HG03521 (cell line): ENCODE results near the gene OR2G3.

Experiments
- ATAC-seq: cut with Tn5 transposase; IDR thresholded peaks from one replicate; pipeline ENCODE4 v1.9.1; 2021; ENCODE audit warnings: mild to moderate bottlenecking, moderate library complexity; ENCODE audit not compliant: unreplicated experiment

Gene OR2G3

DNA sequence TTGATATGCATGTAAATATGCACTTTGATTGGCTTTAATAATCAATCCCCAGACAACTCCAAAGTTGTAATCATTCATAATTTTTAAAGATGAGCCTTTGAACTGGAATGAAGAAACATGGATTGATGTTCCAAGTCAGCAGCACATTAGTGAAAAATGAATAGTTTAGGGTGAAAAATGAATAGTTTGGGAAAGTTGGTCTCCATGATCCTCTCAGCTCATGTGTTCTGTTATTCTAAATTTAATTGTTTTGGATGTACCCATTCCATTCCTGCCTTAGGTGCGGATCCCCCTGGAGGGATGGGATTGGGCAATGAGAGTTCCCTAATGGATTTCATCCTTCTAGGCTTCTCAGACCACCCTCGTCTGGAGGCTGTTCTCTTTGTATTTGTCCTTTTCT lies at the start of gene OR2G3:
TSS of gene OR2G3 (plus strand) at position 301 of the 400 bp plus-strand sequence. CDS start at position 301, 0 bp downstream.
- no peak for ATAC-seq

DNA sequence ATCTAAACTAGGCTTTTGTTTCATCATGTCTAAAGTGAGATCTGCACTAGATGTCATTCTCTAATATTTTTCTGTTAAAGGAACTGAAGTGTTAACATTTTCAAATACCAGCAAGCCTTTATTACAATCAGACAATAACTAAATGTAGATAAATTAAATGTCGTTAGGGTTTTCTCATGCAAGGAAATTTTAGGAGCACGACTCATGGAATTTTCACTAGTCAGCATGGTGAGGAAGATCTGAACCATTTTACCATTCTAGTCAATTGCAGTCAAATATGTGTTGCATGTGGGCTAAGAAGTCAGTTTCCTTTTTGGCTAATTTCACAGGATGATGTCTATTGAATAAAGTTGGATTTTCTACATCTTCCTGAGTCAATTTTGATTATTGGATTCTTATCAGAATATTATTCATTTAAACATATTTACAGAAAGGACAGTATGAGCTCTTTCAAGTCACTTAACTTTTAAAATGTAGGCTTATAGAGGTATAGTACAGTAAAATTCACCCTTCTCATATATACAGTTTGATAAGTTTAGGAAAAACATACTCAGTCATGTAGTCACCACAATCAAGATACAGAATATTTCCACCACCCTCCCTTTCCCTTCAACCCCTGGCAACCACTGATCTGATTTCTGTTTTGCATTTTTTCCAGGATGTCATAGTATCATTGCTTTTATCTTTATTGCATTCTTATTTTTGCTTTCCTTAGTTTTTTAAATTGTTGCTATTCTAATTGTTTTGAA lies 47.3 kb upstream of the OR2G3 start:
- no peak for ATAC-seq

DNA sequence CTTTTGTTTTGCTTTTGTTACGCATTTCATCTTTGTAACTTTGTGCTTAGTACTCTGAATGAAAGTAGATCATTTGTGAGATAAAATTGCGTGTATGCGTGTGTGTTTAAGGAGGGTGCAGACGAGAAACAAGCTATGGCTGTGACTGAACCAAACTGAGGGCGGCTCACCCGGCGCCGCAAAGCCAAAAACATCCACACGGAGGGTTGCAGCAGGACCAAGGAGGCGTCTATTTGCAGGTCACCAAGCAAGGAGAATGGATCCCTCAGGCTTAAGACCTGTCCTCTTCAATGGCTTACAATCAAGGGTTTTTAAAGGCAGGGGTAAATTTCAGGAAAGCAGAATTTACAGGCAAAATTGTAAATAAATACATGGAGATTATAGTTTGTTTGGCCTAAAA lies 43.7 kb upstream of the OR2G3 start:
- no peak for ATAC-seq

DNA sequence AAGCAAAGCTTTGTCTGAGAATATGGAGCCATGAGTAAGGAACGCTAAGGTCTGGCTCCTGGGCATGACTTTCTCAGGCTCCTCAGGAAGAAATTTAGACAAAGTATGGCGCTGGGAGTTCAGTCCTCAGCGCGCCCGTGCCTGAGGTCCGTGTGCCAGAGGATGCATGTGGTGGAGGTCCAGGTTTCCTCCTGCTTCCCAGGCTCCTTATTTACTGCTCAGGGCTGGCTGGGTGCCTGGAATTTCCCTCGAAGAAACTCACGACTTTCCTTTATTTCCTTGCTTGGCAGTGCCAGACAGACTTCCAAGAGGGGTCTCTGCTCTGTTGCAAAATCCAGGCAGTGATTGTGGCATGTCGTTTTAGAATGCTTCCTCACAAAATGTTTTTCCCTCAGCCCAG lies 43.2 kb upstream of the OR2G3 start:
- ATAC-seq, result no peak

DNA sequence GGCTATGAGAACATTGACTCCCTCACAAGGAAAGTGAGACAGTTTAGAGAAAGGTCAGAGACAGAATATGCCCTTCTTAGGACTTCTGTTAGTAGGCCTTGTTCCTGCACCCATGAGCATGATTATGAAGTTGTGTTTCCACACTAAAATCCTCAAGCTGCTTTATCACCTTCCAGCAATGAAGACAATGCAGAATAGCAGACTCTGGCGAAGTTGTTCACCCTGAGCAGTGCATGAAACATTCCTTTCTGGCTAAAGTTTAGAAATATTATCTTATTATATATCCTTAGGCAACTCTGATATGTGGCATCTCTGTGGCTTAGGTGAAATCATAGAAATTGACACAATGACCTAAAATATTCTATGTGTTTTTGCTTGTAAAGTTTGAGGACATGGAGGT lies 31.1 kb upstream of the OR2G3 start:
- ATAC-seq, result no peak

DNA sequence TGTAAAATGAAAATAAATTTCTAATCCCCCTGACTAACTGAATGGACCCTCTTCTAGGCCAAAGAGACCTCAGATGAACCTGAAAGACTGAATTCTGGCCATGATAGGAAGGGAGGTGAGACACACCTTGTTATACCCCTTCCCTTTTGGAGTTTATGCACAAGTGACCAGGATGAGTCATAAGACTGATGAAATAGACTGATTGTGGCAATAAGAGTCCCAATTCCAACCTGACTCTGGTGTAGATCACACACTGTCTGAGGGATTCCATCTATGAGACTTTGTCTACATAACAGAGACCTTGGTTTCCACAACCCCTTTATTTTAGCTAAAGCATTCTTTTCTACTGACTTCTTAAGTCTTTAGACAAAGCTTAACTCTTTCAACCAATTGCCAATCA lies 30.7 kb upstream of the OR2G3 start:
- no peak for ATAC-seq

DNA sequence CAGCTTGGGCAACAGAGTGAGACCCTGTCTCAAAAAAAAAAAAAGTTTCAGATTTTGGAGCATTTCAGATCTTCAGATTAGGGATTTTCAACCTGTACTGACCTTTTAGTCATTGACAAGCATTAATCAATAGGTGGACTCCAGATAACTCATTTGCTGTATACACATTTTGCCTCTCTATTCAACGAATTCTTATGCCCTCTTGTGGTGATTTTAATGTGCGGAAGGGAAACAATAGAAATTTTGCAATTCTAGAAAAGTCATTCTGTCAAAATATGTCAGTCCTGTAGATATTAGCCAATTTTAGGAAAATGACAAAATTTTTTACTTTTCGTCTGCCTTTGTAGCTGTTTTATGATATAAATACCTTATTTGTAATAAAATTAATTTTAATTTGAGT lies 28.9 kb upstream of the OR2G3 start:
- no peak for ATAC-seq

DNA sequence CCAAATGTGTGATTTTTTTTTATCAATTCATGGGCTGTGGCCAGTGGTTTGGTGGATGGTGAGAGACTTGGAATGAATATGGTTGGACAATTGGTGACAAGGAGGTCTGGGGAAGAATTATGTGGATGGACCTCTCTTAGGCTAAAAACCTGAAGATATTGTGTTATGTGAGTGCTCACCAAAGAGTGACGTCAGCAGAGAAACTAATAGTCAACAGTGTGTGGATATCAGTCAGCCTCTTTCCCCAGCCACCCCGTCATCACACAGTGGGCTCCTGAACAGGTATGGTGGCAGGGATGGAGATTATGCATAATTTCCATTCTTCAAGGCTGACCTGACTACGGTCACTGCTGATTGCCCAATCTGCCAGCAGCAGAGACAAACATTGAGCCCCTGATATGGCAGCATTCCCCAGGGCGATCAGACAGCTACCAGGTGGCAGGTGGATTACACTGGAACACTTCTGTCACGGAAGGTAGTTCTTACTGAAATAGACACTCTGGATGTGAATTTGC lies 26.4 kb upstream of the OR2G3 start:
- ATAC-seq, result no peak

DNA sequence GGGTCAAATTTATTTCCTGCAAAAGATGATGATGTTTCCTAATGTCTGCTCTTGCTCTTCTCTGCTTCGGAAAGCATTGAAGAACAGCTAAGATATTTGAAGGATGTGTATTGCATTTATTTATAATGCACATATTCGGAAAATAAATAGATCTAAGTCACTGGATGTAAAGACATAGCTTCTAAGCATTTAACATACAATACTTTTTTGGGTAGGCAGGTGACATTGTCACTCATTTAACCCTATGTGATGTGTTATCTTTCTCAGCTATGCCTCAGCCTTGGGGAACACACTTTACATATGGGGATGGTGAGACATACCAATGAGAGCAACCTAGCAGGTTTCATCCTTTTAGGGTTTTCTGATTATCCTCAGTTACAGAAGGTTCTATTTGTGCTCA lies 17.3 kb upstream of the OR2G3 start, which contains the start of gene OR2G2:
TSS of gene OR2G2 (plus strand) at position 301 of the 400 bp plus-strand sequence. CDS start at position 301, 0 bp downstream.
- ATAC-seq, result no peak

DNA sequence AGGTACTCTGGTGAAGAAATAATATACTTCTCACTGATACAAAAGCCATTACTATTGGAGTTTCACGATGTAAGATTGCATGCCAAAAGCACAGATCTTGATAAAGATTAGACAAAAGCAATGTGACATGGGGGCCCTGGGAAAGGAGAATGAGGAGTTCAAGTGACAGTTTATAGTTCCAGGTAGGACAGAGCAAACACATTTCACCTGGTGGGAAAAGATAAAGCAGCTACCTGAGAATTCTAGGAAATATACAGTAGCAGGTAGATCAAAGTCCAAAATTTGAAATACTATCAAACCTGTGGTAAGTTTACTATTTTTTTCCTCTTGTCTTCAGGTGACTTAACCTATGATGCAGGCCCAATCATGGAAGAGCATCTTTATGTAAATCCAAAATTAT lies 8.0 kb downstream of the OR2G3 start:
- ATAC-seq, result no peak

DNA sequence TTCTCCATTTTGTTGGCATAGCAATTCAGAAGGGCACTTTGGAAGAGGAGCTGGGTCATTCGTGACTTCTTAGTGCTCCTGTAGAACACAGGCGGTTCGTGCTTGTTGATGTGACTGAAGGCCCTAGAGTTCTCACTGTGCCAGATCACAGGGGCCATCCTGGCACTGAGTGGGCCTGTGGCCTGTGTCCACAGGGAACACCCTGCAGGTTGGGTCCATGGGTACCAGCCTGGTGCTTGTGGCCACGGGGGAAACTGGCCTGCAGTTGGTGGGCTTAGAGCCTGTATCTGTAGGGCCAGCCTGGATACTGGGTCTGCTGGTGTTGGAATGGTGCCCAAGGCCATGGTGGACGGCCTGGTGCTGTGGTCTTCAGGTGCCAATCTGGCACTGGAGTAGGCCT lies 9.2 kb downstream of the OR2G3 start:
- no peak for ATAC-seq

DNA sequence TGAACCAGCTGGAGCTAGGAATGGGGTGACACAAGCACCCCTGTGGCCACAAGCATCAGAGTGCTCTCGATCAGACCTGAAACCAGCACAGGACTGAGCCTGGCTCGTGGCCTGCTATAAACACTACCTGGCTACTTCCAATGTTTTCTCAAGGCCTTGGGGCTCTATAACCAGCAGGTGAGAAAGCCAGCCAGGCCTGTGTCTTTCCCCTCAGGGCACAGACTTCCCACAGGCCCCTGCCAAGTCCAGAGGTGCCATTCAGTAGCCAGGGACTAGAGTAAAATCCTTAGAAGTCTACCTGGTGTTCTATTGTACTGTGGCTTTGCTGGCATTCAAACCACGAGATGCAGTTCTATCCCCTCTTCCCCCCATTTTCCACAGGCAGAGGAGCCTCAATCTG lies 22.6 kb downstream of the OR2G3 start:
- ATAC-seq, result no peak

DNA sequence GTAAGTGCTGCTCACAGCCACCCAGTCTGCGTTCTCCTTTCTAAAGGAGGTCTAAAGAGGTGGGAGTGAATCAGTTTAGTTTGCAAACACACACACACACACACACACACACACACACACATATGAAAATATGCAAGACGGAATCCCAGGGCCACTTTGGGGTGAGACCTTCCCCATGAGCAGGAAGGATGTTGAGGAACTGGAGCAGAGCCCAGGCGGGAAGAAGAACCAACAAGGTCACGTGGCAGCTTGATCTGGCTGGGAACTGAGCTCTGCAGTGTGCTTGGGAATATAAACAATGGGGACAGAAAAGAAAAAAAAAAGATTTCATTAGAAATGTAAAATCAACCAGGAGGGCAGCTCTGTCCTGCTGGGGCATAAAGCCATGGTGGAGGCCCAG lies 32.6 kb downstream of the OR2G3 start:
- ATAC-seq, result no peak

DNA sequence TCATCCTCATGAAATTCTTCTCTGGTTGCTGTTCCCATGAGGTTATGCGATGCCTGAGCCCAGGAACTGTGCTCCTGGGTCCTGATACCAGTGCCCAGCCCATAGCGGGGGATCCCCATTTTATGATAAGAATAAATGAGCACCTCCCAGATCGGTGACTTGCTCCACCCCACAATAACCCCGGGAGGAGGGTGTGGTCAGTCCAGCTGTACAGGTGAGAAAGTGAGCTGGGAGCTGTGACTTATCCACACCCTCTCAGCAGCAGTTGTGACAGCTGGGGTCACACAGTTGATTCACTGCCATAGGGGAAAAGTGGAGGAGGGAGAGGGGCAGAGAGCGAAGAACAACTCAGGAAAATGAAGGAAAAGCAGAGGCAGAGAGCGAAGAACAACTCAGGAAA lies 33.4 kb downstream of the OR2G3 start:
- no peak for ATAC-seq

DNA sequence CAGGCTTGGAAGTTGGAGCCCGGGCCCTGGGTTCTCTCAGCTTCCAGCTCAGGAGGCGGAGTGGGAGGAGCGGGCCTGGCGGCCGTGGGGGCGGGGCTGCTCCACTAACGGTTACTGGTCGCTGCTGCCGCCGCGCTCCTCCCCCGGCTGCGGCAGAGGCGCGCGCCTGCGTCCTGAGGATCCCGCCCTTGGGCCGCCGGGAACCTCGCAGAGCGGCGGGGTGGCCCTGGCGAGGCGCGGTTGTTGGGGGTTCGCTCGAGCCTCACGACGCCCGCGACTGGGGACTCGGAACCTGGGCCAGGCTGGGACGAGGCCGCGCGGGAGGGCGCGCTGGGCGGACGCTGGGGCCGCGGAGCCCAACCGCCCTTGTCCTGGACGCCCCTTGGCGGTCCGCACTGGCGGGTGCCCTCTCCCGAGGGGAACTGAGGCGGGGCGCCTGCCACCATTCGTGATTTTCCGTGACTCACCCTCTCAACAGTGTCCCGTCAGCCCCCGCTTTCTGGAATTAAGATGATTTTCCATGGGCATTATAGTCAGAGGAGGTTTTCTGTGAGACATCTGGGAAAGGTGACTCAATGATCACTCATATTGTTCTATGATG lies 34.1 kb downstream of the OR2G3 start:
- ATAC-seq, result peak; percentile 65

DNA sequence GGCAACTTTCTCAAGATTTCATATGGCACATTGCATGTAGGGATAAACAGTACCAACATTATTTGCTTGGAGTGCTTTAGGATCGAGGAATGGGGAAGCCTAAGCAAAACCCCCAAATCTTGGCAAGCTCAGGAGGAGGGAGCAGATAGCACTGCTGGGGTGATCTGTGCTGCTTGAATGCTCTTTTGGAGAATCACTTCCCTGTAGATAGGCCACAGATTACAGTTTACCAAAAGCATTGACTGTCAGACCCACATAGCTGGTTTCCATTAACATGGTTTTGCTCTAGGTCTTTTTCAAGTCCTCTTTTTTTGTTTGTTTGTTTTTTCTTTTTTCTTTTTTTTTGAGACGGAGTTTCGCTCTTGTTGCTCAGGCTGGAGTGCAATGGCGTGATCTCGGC lies 37.4 kb downstream of the OR2G3 start:
- ATAC-seq, result no peak

DNA sequence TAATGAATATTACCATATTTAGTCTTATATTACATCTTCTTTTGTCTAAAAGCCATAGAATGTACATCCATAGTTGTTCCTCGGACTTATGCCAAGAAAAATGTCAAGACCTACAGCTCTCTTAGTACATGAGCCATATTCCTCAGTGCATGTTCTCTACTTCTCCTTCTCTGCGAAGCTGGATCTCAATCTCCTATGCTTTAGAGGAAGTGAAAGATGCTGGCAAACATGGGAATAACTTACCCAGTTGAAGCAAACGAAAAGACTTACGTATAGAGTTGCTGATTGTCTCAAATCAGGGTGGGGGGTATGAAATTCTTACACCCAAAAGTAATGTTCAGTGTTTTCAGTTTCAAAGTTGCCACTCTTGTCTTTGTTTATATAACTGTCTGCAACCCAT lies 41.5 kb downstream of the OR2G3 start:
- ATAC-seq, result no peak

DNA sequence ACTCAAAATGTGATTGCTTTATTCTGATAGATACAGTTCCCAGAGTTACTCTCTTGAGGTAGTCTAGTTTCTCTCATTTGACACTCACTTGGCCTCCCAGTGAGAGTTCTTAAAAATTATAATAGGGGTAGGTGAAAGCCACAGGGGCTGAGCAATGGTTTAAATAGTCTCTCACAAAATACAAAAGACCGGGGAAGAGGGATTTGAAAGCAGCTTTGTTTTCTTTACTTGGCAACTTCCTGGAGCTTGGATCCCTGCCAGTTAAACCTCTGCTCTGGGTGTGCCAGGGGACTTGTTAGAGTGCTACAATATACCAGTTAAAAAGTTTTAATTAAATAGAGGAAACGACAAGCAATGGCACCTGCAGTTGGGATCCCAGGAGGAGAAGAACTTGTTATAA lies 42.5 kb downstream of the OR2G3 start:
- no peak for ATAC-seq

DNA sequence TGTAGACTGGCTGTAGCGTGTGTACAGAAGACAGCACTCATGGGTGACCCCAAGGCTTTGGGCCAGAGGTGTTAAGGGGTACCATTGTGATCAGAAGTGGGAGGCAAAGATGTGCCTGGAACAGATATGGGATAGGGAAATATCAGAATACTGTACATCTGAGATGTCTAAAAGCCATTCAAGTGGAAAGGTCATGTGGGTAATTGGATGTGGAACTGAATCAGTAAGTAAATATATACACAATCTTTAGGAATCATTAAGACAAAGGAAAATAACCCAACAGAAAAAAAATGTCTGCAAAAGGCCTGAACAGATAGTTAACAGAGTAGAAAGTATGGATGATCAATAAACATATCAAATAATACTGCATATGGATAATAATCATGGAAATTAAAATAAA lies 47.7 kb downstream of the OR2G3 start:
- no peak for ATAC-seq
